ELF-1 (cell line): ENCODE results near the gene MKLN1.

Experiments used
- DNase-seq: peaks from one replicate; pipeline ENCODE4 v3.0.0-alpha.2; 2016; ENCODE audit warnings: low read depth, low spot score

The MKLN1 gene

DNA sequence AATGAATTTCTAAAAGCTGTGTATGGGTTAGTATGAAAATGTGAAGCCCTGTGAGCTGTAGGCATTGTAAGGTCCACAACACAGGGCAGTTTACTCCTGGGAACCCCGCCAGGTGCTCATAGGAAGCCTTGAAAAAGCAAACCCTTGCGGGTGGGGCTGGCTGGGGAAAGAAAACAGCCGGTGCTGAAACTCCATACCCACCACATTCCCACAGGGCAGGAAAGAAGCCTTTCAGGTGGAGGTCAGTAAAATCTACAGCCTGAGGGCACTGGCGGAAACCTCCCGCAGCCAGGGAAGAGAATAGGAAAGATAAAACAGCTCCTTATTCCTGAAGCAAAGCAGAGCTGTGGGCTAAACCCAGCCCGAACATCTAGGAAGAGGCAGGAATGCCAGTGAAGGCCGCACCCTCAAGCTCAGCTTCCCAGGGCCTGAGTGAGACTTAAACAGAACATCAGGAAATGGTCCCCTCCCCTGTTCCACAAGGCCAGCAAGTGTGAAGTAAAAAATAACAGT, 194.0 kb downstream of the MKLN1 start:
- peak; percentile 95 for DNase-seq

DNA sequence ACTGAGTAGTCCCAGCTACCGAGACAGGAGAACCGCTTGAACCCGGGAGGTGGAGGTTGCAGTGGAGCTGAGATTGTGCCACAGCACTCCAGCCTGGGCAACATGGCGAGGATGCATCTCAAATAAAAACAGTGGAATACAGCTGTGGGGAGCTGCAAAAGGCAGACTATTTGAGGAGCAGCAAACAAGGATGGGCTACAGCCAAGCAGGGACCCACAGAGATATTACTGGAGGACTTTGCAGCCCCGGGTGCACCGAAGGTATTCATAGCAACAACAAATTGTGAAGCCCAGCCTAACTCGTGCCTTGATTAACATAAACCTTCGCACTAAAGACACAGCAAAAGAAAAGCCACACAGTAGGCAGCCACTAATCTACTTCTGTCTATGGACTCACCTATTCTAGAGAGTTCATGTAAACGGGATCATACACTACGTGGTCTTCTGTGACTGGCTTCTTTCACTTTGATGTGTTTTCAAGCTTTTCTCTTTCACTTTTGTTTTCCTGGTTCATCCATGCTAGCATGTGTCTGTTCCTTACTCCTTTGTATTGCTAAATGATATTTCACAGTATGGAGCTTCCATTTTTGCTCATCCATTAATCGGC, 194.8 kb downstream of the MKLN1 start:
- DNase-seq, result no peak

DNA sequence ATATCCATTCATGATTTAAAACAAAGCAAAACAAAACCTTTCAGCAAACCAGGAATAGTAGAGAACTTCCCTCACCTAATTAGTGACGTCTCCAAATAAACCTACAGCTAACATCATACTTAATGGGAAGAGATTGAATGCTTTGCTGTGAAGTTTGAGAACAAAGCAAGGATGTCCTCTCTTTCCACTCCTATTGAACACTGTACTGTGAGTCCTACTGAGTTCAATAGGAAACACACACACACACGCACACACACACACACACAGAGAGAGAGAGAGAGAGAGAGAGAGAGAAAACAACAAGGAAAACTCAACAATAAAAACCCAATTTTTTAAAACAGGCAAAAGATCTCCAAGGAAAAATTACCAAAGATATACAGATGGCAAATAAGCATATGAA, 196.4 kb downstream of the MKLN1 start:
- DNase-seq, result no peak

DNA sequence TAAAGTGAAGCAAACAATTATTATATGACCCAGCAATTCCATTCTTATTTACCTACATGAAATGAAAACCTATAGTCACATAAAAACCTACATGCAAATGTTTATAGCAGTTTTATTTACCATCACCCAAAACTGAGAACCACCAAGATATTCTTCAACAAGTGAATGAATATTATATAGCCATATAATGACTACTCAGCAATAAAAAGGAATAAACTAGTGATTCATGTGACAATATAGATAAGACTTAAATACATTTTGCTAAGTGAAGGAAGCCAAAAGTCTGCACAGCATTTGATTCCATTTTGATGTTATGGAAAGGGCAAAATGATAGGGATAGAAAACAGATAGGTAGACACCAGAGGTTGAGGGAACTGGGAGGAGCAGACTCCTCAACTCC, 197.0 kb downstream of the MKLN1 start:
- no peak for DNase-seq

DNA sequence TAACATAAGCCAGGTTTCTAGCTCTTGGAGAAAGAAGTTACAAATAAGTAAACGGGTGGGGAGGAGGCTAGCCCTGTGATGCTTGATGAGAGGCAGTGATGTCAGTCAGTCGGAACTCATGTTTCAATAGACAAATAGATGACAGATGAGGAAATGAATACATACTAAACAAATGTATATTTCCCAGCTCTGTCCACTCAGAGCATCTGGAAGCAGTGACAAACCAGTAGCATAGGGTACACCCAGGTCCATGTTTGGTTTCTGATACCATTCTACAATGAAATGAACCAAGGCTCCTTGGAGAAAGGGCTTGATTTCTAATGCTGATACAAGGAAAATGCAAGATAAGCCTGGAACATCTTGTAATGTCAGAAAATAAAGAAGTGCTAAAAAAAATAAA, 198.1 kb downstream of the MKLN1 start:
- DNase-seq, result no peak

DNA sequence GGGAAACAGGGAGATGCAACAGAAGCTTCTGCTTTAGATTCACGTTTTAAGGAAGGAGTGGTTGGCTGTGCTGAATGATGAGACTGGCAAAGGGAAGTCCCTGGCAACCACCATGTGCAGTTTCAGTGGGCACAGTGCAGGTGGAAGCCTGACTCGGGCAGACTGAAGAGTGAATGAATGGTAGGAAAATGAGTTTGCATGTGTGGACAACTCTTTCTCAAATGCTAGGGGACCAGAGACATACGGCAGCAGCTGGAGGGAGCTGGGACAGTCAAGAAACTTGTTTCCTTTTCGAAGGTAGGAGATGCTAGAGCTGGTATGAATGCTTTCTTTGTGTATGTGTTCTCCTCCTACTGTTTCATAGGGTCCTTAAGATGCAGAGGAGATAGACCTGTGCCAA, 199.8 kb downstream of the MKLN1 start:
- DNase-seq, result no peak

DNA sequence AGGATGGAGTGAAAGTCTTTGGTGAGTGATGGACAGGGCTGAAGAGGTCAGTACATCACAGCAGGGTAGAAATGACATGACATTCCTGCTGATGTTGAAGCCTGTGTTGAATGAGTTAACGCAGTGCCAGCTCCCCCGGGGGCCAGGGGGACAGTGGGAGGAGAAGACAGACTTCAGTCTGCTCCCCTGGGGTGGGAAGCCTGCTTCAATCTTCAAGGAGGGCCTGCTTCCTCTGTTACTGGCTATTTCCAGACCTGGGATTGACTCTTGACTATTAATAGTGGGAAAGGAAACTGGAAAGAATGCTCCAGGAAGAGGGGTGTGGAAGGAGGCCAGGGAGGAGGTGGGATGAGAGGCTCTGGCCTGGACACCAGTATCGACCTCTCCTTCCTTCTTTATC, 201.5 kb downstream of the MKLN1 start:
- DNase-seq, result no peak

DNA sequence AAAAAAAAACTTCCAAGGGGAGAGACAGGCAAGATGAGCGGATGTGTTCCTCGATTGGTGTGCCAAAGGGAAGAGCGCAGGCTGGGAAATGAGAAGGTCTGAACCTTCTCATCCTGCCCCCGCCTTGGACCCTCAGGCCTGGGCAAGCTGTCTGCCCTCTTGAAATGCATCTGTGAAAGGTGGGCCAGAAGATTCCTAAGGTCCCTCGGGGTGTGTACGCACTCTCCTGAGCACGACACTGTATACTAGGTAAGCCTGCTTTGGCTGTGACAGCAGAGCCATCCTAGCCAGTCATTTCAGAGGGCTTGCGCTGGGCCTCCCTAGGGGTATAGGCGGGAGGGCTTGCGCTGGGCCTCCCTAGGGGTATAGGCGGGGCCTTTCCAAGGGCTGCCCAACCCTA, 201.9 kb downstream of the MKLN1 start:
- peak; percentile 59 for DNase-seq

DNA sequence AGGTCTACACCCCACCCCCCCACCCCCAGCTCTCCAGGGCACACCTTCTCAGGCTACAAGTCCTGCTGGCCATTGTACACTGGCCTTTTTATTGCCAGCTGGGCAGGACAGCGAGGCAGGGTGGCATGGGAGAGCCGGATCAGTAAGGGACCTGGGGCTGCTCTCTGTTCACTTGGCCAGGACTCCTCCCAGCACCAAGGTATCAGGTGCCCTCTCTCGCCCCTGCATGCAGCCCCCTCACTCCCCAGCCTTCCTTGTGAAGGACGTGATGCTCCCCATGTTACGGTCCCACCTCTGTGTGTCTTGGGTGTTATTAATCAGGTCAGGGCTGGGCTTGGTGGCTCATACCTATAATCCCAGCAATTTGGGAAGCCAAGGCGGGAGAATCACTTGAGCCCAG, 202.5 kb downstream of the MKLN1 start:
- DNase-seq, result no peak

DNA sequence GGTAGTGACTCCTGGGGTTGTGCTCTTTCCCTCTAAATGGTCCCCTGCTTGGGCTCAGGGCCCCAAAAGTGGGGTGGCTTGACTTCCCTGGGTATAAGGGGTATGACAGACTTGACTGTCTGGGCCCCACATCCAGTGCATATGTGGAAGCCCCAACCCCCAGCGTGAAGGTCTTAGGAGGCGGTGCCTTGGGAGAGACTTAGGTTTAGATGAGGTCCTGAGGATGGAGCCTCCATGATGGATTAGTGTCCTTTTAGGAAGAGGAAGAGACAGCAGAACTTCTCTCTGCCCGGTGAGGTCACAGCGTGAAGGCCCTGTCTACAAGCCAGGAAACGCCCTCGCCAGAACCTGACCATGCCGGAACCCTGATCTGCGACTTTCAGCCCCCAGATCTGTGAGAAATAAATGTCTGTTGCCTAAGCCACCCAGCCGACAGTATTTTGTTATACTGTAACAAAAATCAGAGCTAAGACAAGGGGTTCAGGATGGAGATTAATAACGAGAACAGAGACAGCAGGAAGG, 205.0 kb downstream of the MKLN1 start:
- no peak for DNase-seq

DNA sequence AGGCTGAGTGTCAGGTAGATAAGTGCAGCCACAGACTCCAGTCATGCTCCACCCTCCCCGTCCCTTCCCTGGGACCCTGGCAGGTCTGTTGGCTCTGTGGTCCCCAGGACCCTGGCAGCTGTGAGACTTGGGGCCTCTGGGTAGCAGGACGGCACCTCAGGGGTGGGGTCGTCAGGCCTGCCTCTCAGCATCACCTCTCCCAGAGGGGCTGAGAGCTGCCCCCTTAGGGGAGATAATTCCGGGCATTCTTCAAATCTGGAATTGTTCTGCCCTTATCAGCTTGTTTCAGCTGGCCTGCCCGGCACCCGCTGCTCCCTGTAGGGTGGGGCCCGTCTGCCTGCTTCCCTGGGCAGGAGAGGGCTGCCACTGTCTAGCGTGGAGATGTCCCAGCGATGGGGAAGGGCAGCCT, 205.5 kb downstream of the MKLN1 start:
- no peak for DNase-seq

DNA sequence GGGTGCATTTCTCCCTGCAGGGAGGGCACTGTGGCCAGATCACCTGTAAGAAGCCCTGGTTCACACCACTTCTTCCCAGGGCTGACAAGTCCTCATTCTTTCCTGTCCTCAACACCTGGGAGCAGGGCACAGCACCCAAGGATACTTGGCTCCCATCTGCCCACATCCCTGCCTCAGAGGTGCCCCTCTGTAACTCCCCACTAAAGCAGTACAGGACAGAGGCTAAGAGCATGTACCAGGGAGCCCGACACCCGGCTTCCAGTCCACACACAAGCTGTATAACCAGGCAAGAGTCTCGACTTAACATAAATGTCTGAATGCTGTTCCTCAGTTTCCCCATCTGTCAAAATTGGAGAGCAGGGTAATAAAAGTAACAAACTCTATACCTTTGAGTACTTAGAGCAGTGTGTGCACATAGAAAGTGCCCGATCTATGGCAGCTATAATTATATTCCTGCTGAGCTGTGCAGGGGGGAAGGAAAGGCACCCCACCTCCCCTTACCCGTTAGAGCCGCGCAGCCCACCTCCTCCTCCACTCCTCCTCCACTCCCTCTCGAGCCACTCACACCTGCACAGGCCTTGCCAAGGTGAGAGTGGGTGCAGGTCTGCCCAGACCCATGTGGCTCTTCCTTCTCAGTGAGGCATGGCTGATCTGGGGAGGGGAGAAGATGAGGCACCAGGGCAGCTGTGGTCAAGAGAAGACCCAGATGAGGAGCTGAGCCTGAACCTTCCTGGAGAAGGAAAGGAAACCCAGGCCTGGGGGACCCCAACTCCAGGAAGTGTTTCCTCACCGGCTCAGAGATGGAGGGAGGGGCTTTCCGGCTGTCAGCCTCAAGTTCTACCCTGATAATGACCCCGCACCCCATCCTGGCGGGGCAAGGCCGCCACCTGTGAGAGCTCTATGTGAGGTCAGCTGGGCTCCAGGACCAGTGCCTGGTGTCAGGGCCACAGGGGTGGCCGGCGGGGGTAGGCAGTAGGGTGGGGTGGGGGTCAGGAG, 206.2 kb downstream of the MKLN1 start:
- no peak for DNase-seq

DNA sequence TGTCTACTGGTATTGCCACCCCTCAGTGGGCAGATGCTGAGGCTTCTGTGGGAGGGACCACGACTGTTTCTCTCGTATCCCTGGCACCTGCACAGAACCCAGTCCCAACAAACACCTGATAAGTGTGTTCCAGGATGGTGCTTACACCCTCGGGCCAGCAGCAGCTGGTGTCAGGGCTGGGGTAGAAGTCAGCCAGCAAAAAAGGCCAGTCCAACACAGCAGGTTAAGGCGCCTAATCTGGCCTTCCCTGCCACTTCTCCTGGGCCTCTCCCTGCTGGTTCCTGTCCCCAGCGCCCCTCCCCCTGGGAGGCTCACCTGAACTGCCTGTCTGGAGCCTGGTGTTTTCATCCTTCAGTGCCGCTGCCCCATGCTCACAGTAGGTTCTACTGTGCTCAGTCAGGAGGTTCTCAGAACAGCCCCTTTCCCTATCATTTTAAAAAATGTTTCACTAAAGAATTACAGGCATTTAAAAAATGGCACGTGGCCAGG, 208.7 kb downstream of the MKLN1 start:
- no peak for DNase-seq

DNA sequence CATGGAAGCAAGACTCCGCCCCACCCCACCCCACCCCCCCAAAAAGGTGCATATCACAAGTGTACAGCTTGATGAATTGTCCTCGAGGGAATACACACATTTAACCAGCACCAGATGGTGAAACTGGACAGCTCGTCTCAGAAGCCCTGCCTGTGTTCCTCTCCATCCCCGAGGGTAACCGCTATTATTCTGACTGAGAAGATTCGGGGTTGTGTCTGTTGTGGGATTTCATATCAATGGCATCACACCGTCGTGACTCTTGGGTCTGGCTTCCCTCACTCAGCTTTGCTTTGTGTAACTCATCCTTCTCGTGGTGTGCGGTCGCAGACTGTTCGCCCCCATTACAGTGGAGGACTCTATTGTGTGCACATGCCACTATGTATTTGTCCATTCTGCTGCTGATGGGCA, 209.9 kb downstream of the MKLN1 start:
- DNase-seq, result no peak

DNA sequence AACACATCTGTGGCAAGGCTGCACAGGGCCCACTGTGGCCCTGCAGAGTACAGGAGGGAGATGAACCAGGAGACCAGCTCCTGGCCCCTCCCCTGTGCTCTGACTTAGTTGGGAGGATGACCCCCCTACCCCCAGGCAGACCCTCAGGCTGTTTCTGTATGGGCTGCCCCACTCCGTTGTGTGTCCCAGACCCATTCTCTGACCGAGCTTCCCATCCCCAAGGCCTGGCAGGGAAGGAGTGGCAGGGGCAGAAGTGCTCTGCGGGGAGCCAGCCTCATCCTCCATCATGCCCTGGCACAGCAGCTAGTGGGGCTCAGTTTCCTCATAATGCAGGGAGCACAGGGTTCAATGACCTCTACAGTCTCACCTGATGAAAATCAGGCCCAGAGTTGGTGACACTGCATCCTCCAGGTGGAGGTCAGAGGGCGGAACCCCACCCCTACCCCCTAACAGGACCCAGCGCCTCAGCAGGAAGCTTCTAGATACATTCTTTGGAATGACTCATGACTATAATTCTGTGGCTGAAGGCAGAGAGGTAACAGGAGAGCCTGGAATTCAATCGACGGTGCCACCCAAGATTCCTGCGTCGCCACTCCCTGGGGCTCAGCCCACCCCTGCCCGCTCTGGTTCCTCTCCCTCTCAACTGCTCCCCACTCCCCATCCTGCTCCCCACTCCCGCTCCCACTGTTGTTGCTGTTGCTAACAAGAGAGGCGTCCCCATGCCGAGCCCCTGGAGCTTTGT, 210.6 kb downstream of the MKLN1 start:
- no peak for DNase-seq

DNA sequence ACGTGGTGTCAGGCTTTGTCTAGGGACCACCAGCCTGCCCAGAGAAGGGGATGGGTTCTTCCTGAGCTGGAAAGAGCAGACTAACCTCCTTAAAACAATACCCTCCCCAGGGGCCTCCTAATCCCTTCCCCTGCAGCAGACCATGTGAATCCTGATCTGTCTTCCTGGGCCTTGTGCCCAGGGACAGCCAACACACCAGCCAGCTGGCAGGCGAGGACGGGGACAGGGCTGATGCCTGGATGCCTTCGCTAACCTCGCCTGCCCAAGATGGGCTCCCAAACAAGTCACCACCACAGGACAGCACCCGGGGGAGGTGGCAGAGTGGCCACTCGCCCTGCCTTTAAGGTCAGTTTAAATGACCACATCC, 211.1 kb downstream of the MKLN1 start:
- no peak for DNase-seq

DNA sequence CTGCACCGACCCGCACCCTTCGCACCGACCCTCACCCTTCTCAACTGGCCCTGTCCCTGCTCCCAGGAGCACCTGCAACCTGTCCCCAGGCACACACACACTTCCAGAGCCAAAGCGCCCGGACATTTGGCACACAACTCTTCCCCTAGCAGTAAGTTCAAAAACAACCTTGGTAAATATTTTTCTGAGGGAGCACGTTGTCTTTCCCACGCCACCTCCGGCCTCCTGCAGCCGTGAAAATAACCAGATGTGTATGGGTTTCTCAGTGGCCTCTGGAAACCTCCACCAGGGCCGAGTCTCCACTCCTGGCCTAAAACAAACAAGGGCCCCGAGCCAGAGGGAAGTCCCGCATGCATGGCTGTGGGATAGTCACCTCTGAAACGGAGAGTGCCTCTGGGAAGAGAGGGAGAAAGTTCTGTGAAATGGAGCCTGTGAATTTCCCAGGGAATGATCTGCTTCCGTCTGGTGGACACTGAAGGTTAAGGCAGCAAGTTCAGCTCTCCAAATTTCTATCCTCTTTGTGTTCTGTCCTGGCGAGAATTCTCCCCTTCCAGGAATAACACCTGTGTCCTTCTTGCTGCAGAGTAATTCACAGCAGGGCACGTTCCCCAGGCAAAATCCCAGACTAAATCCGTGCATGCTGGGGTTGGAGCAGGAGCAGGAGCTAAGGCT, 213.0 kb downstream of the MKLN1 start:
- peak; percentile 39 for DNase-seq

DNA sequence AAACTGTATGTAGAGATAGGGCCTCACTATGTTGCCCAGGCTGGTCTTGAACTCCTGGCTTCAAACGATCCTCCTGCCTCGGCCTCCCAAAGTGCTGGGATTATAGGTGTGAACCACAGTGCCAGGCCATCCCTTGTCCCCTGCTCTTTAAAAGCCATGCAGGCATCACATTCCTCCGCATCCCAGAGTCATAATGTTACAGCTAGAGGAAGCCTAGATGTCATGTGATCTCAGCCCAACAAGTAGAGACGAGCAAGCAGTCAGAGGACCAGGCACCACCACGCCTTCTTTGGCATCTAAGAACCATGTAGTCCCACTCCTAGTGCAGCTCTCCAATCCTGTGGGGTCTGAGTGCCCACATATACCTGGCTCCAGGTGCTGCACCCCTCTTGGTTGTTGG, 215.6 kb downstream of the MKLN1 start:
- DNase-seq, result peak; percentile 18

DNA sequence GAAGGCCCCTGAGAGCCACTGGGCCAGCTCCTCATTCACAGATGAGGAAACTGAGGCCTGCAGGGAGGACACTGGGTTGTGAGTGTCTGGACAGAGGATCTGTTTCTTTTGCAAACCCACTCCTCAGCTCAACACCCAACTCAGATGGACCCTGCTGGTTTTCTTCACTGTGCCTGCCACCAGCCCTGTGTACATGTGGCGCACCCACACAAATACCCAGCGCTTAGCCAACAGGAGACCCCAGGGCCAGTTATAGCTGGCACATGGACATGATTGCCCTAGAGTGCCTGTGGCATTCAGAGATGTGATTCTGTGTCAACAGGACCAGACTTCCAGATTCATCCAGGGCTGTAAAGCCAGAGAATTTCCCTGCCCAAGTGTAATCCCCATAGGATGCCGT, 216.3 kb downstream of the MKLN1 start:
- no peak for DNase-seq

DNA sequence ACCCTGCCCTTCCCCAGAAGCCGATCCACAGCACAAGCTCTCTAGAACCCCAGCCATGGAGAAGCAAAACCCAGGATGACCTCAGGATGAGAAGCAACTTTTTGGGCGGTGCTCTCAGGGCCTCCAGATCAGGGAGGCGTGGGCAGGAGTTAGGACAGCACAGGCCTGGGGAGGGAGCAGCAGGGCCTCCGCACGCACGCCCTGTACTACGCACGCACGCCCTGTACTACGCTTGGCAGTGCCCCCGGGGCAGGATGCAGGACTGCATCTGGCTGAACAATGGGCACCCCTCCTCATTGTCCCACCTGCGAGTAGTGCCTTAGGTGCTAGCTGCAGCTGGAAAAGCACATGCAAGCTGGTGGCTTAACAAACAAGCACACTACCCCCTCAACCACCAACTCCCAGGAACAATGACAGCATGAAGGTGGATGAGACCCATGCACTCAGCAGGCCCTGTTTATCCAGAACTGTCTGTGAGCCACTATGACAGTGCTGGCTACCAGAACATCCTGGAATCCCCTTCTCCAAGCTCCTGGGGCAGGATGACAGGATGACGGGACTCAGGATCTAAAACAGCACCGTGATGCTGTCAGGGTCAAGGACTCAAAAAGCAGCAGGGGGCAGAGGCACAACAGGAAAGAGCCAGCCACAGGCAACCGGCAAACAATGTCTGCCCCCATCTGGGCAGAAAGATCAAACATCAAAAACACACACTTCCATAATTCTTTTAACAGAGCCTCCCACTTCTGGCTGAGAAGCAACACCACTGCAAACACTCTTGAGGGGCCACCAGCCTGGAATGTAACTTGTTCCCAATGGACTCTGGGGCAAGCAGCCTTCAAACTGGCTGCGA, 217.0 kb downstream of the MKLN1 start:
- DNase-seq, result peak; percentile 78
